Heart left ventricle (tissue), 16 donors: ENCODE results near the gene OSBP2. TPM values are rescaled to one million over a fixed set of nuclear protein-coding genes. Genes with fewer than 3 reads are reported as not detected.

Experiments
- ATAC-seq, 4 donors: fragments of 200-7000 bp; cut with Tn5 transposase; one replicate each; pipeline ENCODE4 v1.9.1; 2020 to 2022; ENCODE audit warnings: moderate library complexity in 4 of 4, mild to moderate bottlenecking in 3 of 4, moderate number of reproducible peaks in 1 of 4
- DNase-seq, 5 donors: peaks; one replicate each; pipeline ENCODE4 v3.0.0-alpha.2; 2020
- H3K27ac ChIP-seq, 12 donors: fragments of 200-600 bp; sonication (generic) in 4 of 12; one replicate each; pipeline versions ENCODE4 v1.5.0 to v1.8.0; 2016 to 2022; ENCODE audit warnings: mild to moderate bottlenecking in 2 of 12
- H3K27me3 ChIP-seq, 9 donors: fragments of 200-600 bp; sonication (generic) in 2 of 9; one replicate each; pipeline versions ENCODE4 v1.5.1 to v1.8.0; 2016 to 2022; ENCODE audit warnings: mild to moderate bottlenecking in 3 of 9
- H3K36me3 ChIP-seq, 9 donors: fragments of 200-600 bp; sonication (generic) in 2 of 9; one replicate each; pipeline versions ENCODE4 v1.5.0 to v1.8.0; 2018 to 2022; ENCODE audit warnings: mild to moderate bottlenecking in 2 of 9
- H3K4me1 ChIP-seq, 12 donors: fragments of 200-600 bp; sonication (generic) in 4 of 12; one replicate each; pipeline versions ENCODE4 v1.5.0 to v1.8.0; 2016 to 2022; ENCODE audit warnings: mild to moderate bottlenecking in 3 of 12
- H3K4me3 ChIP-seq, 12 donors: fragments of 200-600 bp; sonication (generic) in 4 of 12; one replicate each; pipeline versions ENCODE4 v1.5.0 to v1.8.0; 2017 to 2022; ENCODE audit warnings: mild to moderate bottlenecking in 9 of 12, moderate library complexity in 4 of 12
- H3K9me3 ChIP-seq, 12 donors: fragments of 200-600 bp; sonication (generic) in 4 of 12; one replicate each; pipeline versions ENCODE4 v1.5.0 to v1.8.0; 2016 to 2022; ENCODE audit warnings: mild to moderate bottlenecking in 1 of 12
- POLR2A ChIP-seq, 2 donors: fragments of 450-650 bp; IDR thresholded peaks; one replicate each; pipeline ENCODE4 v1.6.1; 2017; ENCODE audit warnings: antibody characterized with exemption in 2 of 2, mild to moderate bottlenecking in 2 of 2, moderate library complexity in 2 of 2
- WGBS, 4 donors: extraction: QIAGEN DNeasy Blood & Tissue Kit in 2 of 4; methylation state at CpG; one replicate each; pipeline versions ENCODE4 v1.1.5 to v1.1.7; 2013 to 2018; 5-methylcytosine and 5-hydroxymethylcytosine counted together
- intact Hi-C, 10 donors: fragments of 100-400 bp; cut with DNase I; formaldehyde crosslinking; loops; one replicate each; pipeline versions ENCODE4 v1.11.1 to v1.14.2; 2022
- polyA plus RNA-seq, 2 donors: library from polyadenylated mRNA; stranded (reverse); fragments of 200-250 nt; gene quantifications; one replicate each; pipeline ENCODE4 v1.2.3, GENCODE V29; 2013
- total RNA-seq, 9 donors: library from RNA; depleted of rRNA in 2 of 9; stranded (reverse); fragments of >200 nt in 2 of 9; fragmentation: NEBNext Ultra II Directional in 3 of 9; extraction: Animal tissue kit (Norgen Biotek cat#: 25700) in 3 of 9; gene quantifications; one replicate each; pipeline versions ENCODE4 v1.1.0 to v1.2.4, GENCODE V29; 2016 to 2023
- TF ChIP-seq, protein P1 (sequence below), 12 donors: fragments of 200-600 bp; sonication (generic) in 4 of 12; IDR thresholded peaks; one replicate each; pipeline versions ENCODE4 v1.5.0 to v1.8.0; 2018 to 2022; ENCODE audit warnings: antibody characterized with exemption in 12 of 12, mild to moderate bottlenecking in 5 of 12
- donor health status: ischemic (EF 13 %, LVEDD 7.1; RV severe dilation, severe dysfunction).
- donor health status: healthy with polysubstance abuse.
- donor health status: DM: no; HTN: yes; CAD: no.
- donor health status: DM: no; HTN: no; CAD: no.
- donor health status: ischemic (EF 25% LVEDD 6.9; RV normal size, moderate dysfunction).
- donor health status: ischemic (EF 25% LVEDD 5.7; RV mildly dilated, moderate dysfunction).
- donor health status: healthy.
- donor health status: DM: yes; HTN: yes; CAD: no.
- donor health status: ischemic (EF 35%, LVEDD 5.7; RV mildly dilated, moderate dysfunction).
- donor health status: nonischemic (EF 11% LVEDD 7.7; RV severe dilation, severe dysfunction).
- donor health status: DM: yes; HTN: yes; CAD: no.
- donor health status: PGD.
- donor health status: ischemic (EF 29% LVEDD 5.4; RV normal size, mild dysfunction).
- donor health status: nonischemic (EF 23%, LVEDD 6.1; RV moderate dilation, normal function).

Gene OSBP2
- total and polyA plus RNA-seq, 11 donors, result 2.0 to 23.5 (median 12.2) TPM

DNA sequence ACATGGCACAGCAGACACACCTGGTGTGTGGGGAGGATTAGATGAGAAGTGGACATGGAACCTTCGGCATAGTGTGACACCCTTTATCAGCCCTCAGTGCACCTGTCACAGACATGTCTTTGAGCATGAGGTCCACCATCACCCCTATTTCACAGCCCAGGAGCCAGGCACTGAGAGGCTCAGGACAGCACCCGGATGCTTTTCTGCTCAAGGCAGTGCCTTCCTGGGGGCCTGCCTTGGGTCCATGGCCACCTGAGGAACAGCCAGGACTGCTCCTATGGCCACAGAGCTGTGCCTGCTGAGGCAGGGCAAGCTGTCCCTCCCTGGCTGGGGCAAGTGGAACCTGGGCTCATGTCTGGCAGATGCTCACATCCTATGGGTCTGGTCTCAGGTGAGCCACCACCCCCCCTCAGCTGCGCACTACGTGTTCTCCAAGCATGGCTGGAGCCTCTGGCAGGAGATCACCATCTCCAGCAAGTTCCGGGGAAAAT, 198.1 kb downstream of the OSBP2 start:
- Histone ChIP-seq H3K27me3 (no peaks in the 10 kb centered on the region), H3K4me3 (no peak overlapping the region), H3K9me3 (no peaks in the 10 kb centered on the region), H3K27ac (no peak overlapping the region), H3K4me1 (no peaks in the 10 kb centered on the region), H3K36me3 (peaks cover 0 to 50% (median 15%) of the 10 kb centered on the region in 9 donors)
- DNase-seq (peak in 1 of 5 donors; percentile 48), ATAC-seq (no peak)
- TF ChIP-seq POLR2A (IDR thresholded peaks at IDR 0.05), result no peak
- TF ChIP-seq, protein P1, sequence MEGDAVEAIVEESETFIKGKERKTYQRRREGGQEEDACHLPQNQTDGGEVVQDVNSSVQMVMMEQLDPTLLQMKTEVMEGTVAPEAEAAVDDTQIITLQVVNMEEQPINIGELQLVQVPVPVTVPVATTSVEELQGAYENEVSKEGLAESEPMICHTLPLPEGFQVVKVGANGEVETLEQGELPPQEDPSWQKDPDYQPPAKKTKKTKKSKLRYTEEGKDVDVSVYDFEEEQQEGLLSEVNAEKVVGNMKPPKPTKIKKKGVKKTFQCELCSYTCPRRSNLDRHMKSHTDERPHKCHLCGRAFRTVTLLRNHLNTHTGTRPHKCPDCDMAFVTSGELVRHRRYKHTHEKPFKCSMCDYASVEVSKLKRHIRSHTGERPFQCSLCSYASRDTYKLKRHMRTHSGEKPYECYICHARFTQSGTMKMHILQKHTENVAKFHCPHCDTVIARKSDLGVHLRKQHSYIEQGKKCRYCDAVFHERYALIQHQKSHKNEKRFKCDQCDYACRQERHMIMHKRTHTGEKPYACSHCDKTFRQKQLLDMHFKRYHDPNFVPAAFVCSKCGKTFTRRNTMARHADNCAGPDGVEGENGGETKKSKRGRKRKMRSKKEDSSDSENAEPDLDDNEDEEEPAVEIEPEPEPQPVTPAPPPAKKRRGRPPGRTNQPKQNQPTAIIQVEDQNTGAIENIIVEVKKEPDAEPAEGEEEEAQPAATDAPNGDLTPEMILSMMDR (IDR thresholded peaks at IDR 0.05), result no peak
- 95 to 97% (median 96%) methylated on average over 5 of the region's 5 CpGs for WGBS, 4 donors
- intact Hi-C loops, result loop anchor here in 1 of 10 donors (10.0 kb wide), 2 partner anchors 88 to 118 kb away; no protein-coding TSS in a partner anchor

DNA sequence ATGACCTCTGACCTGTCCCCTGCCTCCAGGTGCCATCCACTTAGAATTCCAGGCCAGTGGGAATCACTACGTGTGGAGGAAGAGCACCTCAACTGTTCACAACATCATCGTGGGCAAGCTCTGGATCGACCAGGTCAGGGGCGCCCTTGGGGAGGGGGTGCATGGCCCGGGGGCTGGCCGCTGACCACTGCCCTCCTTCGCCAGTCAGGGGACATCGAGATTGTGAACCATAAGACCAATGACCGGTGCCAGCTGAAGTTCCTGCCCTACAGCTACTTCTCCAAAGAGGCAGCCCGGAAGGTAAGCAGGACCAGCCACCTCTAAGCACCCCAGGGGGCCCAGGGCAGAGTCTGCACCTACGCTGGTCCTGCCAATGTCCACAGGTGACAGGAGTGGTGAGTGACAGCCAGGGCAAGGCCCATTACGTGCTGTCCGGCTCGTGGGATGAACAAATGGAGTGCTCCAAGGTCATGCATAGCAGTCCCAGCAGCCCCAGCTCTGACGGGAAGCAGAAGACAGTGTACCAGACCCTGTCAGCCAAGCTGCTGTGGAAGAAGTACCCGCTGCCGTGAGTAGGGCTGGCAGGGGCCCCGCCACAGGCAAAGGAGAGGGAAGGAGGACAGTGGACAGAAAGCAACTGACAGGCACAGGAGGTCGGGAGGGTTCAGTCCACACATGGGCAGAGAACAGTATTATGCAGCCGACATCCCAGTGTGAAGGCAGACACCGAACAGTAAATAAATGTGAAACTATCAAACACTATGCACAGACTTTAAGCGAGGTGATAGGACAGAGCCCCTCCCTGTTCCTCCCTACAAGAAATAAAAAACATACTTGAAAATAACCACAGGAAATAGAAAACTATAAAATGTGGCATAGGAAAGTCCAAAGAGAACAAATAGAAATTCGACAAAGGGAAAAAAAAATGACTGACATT, 199.0 kb downstream of the OSBP2 start:
- Histone ChIP-seq H3K4me1 (no peaks in the 10 kb centered on the region), H3K36me3 (peaks cover 0 to 46% (median 13%) of the 10 kb centered on the region in 9 donors), H3K9me3 (peaks cover 0 to 8% (median 4%) of the 10 kb centered on the region in 12 donors), H3K27me3 (no peaks in the 10 kb centered on the region), H3K4me3 (no peak overlapping the region), H3K27ac (no peak overlapping the region)
- TF ChIP-seq POLR2A (IDR thresholded peaks at IDR 0.05), result no peak
- TF ChIP-seq, protein P1 (IDR thresholded peaks at IDR 0.05), result no peak
- ATAC-seq (no peak), DNase-seq (peak in 1 of 5 donors; percentile 28)
- intact Hi-C loops, result loop anchor here in 1 of 10 donors (10.0 kb wide), 2 partner anchors 89 to 119 kb away; no protein-coding TSS in a partner anchor
- WGBS, 4 donors, result 84 to 86% (median 85%) methylated on average over 22 to 23 of the region's 23 CpGs

DNA sequence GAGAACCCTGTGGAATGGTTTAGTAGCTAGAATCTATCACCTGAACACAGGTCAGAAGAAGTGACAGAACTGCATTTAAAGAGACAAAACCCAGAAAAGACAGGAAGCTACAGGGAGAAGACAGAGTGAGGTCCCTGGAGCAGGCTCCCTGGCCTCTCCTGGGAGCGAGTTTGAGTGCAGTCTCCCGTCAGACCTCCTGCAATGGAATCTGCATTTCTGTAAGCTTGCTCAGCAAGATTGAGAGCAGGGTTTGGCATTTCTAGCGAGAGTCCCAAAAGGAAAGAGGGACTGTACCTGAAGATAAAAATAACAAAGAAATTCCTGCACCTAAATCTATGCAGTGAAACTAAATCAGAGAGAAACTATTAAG, 199.7 kb downstream of the OSBP2 start:
- ATAC-seq, result no peak
- Histone ChIP-seq H3K4me1 (no peaks in the 10 kb centered on the region), H3K9me3 (peaks cover 0 to 15% (median 10%) of the 10 kb centered on the region in 12 donors), H3K36me3 (peaks cover 0 to 45% (median 10%) of the 10 kb centered on the region in 9 donors), H3K4me3 (no peak overlapping the region), H3K27me3 (no peaks in the 10 kb centered on the region), H3K27ac (no peak overlapping the region)
- DNase-seq, result no peak
- TF ChIP-seq POLR2A (IDR thresholded peaks at IDR 0.05), result no peak
- TF ChIP-seq, protein P1 (IDR thresholded peaks at IDR 0.05), result no peak
- intact Hi-C loops, result loop anchor here in 1 of 10 donors (10.0 kb wide), 2 partner anchors 90 to 120 kb away; no protein-coding TSS in a partner anchor
- 67 to 78% (median 72%) methylated on average over 3 of the region's 3 CpGs for WGBS, 4 donors
